Urothelium cell line (cell line): Measurements from ENCODE around the gene CYP4X1.
"Not testable (repeated sequence)": the region's sequence is repeated elsewhere in the genome, so short reads cannot be mapped to it uniquely, and the experiment has no call there.

Experiments
- DNase-seq: peaks from one replicate; pipeline ENCODE4 v3.0.0; 2011; ENCODE audit warnings: low spot score, mixed read lengths
- FAIRE-seq: peaks from 2 replicates; lab custom pipeline; 2011; peaks lifted over from hg19 to GRCh38; lab: Jason Lieb, UNC

Gene CYP4X1

GRCh38 chr1:47023268-47024140 lies at the start of gene CYP4X1:
CYP4X1 (plus strand) TSS chr1:47023669; CDS start chr1:47023818, 149 bp downstream.
- DNase-seq (no peak), FAIRE-seq (no peak)

GRCh38 chr1:46983166-46983829 lies 40.2 kb upstream of the CYP4X1 start:
- DNase-seq (no peak), FAIRE-seq (no peak)

- no peak for DNase-seq
- no peak for FAIRE-seq
These were observed 39.5 kb upstream of the CYP4X1 start for GRCh38 chr1:46983830-46984586.

- FAIRE-seq, DNase-seq: not testable (repeated sequence)
These were observed 32.9 kb upstream of the CYP4X1 start for GRCh38 chr1:46990541-46990940.

GRCh38 chr1:46991083-46991923 lies 32.2 kb upstream of the CYP4X1 start:
- no peak for FAIRE-seq
- peak; percentile 18 for DNase-seq

GRCh38 chr1:46996659-46997281 lies 26.7 kb upstream of the CYP4X1 start:
- FAIRE-seq = no peak
- peak; percentile 19 for DNase-seq

GRCh38 chr1:47002211-47002610 lies 21.3 kb upstream of the CYP4X1 start:
- DNase-seq (no peak), FAIRE-seq (no peak)

GRCh38 chr1:47003896-47004403 lies 19.5 kb upstream of the CYP4X1 start:
- FAIRE-seq = no peak

GRCh38 chr1:47006437-47006836 lies 17.0 kb upstream of the CYP4X1 start:
- FAIRE-seq, DNase-seq: not testable (repeated sequence)

More at GRCh38 chr1:47003896-47004403, 19.5 kb upstream of the CYP4X1 start:
- no peak for DNase-seq

- DNase-seq (no peak), FAIRE-seq (no peak)
These were observed 10.2 kb upstream of the CYP4X1 start for GRCh38 chr1:47013293-47013692.

- no peak for DNase-seq
- FAIRE-seq = no peak
These were observed 2.4 kb upstream of the CYP4X1 start for GRCh38 chr1:47021070-47021469.

- DNase-seq = no peak
- no peak for FAIRE-seq
These were observed 802 bp downstream of the CYP4X1 start for GRCh38 chr1:47024141-47024801.

- DNase-seq (no peak), FAIRE-seq (no peak)
These were observed 6.8 kb downstream of the CYP4X1 start for GRCh38 chr1:47030170-47030805.

- DNase-seq (peak; percentile 25), FAIRE-seq (no peak)
These were observed 7.6 kb downstream of the CYP4X1 start for GRCh38 chr1:47031059-47031458.

- FAIRE-seq (no peak), DNase-seq (no peak)
These were observed 8.1 kb downstream of the CYP4X1 start for GRCh38 chr1:47031585-47031984.

- no peak for FAIRE-seq
These were observed 13.3 kb downstream of the CYP4X1 start for GRCh38 chr1:47036764-47037163.

GRCh38 chr1:47059376-47059775 lies 35.9 kb downstream of the CYP4X1 start:
- FAIRE-seq = no peak
- DNase-seq = no peak

More at GRCh38 chr1:47036764-47037163, 13.3 kb downstream of the CYP4X1 start:
- no peak for DNase-seq

- FAIRE-seq (no peak), DNase-seq (no peak)
These were observed 43.7 kb downstream of the CYP4X1 start, which contains the start of gene CYP4Z1 for GRCh38 chr1:47067097-47067594. CYP4Z1 (plus strand) TSS chr1:47067231; CDS start chr1:47067491, 260 bp downstream.
